ENCODE data around the gene RB1.

RB1 gene

DNA sequence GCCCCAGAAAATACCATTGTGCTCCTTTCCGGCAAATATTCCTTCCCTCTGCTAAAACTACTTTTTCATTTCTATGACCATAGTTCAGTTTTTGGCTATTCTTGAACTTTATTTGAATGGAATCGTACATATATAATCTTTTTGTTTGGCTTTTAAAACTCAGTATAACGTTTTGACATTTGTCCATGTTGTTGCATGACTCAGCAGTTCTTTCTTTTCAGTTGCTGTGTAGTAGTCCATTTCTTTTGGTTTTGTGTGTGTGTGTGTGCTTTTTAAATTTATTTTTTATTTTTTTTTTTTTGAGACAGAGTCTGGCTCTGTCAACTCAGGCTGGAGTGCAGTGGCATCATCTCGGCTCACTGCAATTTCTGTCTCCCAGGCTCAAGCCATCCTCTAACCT lies 35.5 kb upstream of the RB1 start:
- ChIA-PET POLR2A (no interaction called here), CTCF (interaction anchor here (1.0 kb wide), 1 partner anchor 122 kb away, joined by 3 read pairs; no protein-coding TSS in a partner anchor)
- TF ChIP-seq, protein P1, sequence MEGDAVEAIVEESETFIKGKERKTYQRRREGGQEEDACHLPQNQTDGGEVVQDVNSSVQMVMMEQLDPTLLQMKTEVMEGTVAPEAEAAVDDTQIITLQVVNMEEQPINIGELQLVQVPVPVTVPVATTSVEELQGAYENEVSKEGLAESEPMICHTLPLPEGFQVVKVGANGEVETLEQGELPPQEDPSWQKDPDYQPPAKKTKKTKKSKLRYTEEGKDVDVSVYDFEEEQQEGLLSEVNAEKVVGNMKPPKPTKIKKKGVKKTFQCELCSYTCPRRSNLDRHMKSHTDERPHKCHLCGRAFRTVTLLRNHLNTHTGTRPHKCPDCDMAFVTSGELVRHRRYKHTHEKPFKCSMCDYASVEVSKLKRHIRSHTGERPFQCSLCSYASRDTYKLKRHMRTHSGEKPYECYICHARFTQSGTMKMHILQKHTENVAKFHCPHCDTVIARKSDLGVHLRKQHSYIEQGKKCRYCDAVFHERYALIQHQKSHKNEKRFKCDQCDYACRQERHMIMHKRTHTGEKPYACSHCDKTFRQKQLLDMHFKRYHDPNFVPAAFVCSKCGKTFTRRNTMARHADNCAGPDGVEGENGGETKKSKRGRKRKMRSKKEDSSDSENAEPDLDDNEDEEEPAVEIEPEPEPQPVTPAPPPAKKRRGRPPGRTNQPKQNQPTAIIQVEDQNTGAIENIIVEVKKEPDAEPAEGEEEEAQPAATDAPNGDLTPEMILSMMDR (IDR thresholded peaks at IDR 0.05; ENCODE audit: control extremely low read depth, extremely low read depth, low read depth, missing control alignments), result no peak
- no peak for DNase-seq (ENCODE audit: extremely low spot score)

- TF ChIP-seq, protein P1 (IDR thresholded peaks at IDR 0.05; ENCODE audit: control extremely low read depth, extremely low read depth, low read depth, missing control alignments), result no peak
- ChIA-PET CTCF (interaction anchor here (1.0 kb wide), 1 partner anchor 12 kb away, joined by 3 read pairs; no protein-coding TSS in a partner anchor), POLR2A (no interaction called here)
- no peak for DNase-seq (ENCODE audit: extremely low spot score)
Measured at GRCh38 chr13:48273346-48273745, 30.2 kb upstream of the RB1 start.

GRCh38 chr13:48275507-48275906 lies 28.0 kb upstream of the RB1 start:
- no peak for DNase-seq (ENCODE audit: extremely low spot score)
- ChIA-PET POLR2A (no interaction called here), CTCF (interaction anchor here (1.5 kb wide), 1 partner anchor 35 kb away, joined by 3 read pairs; no protein-coding TSS in a partner anchor)
- TF ChIP-seq, protein P1 (IDR thresholded peaks at IDR 0.05; ENCODE audit: control extremely low read depth, extremely low read depth, low read depth, missing control alignments), result no peak

DNA sequence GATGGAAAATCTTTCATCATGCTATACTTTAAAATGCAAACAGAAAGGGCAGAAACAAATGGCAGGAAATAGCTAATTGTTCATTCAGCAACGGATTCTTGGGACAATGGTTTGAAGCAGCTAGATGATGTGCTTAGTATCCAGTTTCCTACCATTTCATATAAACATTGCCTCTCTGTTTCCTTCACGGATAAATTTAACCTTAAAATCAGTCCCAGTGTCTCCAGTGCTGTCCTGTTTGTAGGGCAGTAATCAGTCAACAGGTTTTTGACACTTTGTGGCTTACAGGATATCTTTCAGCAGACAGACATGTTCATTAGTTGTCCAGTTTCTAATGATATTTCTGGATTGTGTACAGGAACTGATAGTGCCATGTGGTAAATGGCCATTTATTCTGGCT lies 24.7 kb upstream of the RB1 start:
- TF ChIP-seq, protein P1 (IDR thresholded peaks at IDR 0.05; ENCODE audit: control extremely low read depth, extremely low read depth, low read depth, missing control alignments), result no peak
- ChIA-PET POLR2A (no interaction called here), CTCF (interaction anchor here (0.7 kb wide), 1 partner anchor 15 kb away, joined by 3 read pairs; no protein-coding TSS in a partner anchor)
- no peak for DNase-seq (ENCODE audit: extremely low spot score)

GRCh38 chr13:48281556-48281955 lies 22.0 kb upstream of the RB1 start:
- ChIA-PET CTCF (no interaction called here), POLR2A (no interaction called here)
- TF ChIP-seq, protein P1 (IDR thresholded peaks at IDR 0.05; ENCODE audit: control extremely low read depth, extremely low read depth, low read depth, missing control alignments), result no peak
- no peak for DNase-seq (ENCODE audit: extremely low spot score)

DNA sequence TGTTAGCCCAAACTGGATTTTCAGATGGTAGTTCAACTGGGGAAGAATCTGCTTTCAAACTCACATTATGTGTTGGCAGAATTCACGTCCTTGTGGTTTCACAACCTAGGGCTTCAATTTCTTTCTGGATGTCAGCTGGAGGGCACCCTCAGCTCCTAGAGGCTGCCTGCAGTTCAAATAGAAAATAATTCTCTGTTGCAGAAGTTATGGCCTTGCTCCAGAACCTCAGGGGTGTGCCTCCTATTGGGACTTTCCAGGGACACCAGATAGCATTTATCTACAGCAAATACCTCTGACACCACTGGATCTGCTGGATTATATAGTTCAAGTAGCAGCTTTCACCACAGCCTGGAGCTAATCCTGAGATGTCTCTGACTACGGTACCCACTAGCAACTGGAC lies 11.8 kb upstream of the RB1 start:
- TF ChIP-seq, protein P1 (IDR thresholded peaks at IDR 0.05; ENCODE audit: control extremely low read depth, extremely low read depth, low read depth, missing control alignments), result no peak
- ChIA-PET CTCF (interaction anchor here (1.2 to 1.5 kb wide), 2 partner anchors 9 to 18 kb away, joined by 3 to 4 read pairs; no protein-coding TSS in a partner anchor), POLR2A (no interaction called here)
- DNase-seq (ENCODE audit: extremely low spot score), result no peak
